Naive thymus-derived CD4-positive, alpha-beta T cell (primary cell): ENCODE measurements around the gene COX6B2. TPM values are rescaled to one million over a fixed set of nuclear protein-coding genes. Genes with fewer than 3 reads are reported as not detected.

ENCODE experiments used
- ATAC-seq: fragments of 150-1000 bp; cut with Tn5 transposase; 2 replicates; pipeline ENCODE4 v1.10.0; 2021; ENCODE audit warnings: mild to moderate bottlenecking, moderate library complexity
- CTCF ChIA-PET: fragments of 350-600 bp; sonication (Branson Sonifier 250); formaldehyde crosslinking; loops from one replicate; lab custom pipeline; 2021; ENCODE audit warnings: antibody characterized with exemption; lab: Charles Lee
- POLR2A ChIA-PET: fragments of 350-600 bp; sonication (Branson Sonifier 250); formaldehyde crosslinking; loops from one replicate; lab custom pipeline; 2021; ENCODE audit warnings: antibody characterized with exemption, inconsistent platforms; lab: Charles Lee
- DNase-seq, 9 donors: peaks; one replicate each; pipeline versions ENCODE4 v3.0.0 to v3.0.0-alpha.2; 2020 to 2022; ENCODE audit warnings: mixed read lengths in 1 of 9
- H3K27ac ChIP-seq: one replicate; pipeline ENCODE4 v1.7.0; 2013; ENCODE audit warnings: mild to moderate bottlenecking, low read depth, low read length, moderate library complexity
- H3K27me3 ChIP-seq, 2 donors: one replicate each; pipeline ENCODE4 v1.7.0; 2013; ENCODE audit warnings: low read length in 2 of 2, mild to moderate bottlenecking in 2 of 2, moderate library complexity in 2 of 2; ENCODE audit not compliant: control insufficient read depth in 2 of 2, insufficient read depth in 2 of 2
- H3K36me3 ChIP-seq, 3 experiments: 1 replicate in 2 of 3; 2 replicates in 1 of 3; pipeline ENCODE4 v1.7.0; 2013; ENCODE audit warnings: low read length in 3 of 3, mild to moderate bottlenecking in 3 of 3, moderate library complexity in 1 of 3; ENCODE audit not compliant: insufficient read depth in 3 of 3, control insufficient read depth in 2 of 3
- H3K4me1 ChIP-seq, 2 donors: one replicate each; pipeline ENCODE4 v1.7.0; 2013; ENCODE audit warnings: low read length in 2 of 2, mild to moderate bottlenecking in 2 of 2, moderate library complexity in 1 of 2; ENCODE audit not compliant: control insufficient read depth in 2 of 2, insufficient read depth in 2 of 2
- H3K4me3 ChIP-seq: 2 replicates; pipeline ENCODE4 v1.7.0; 2013; ENCODE audit warnings: mild to moderate bottlenecking, low read length
- H3K9me3 ChIP-seq, 3 experiments: 1 replicate in 2 of 3; 2 replicates in 1 of 3; pipeline ENCODE4 v1.7.0; 2013; ENCODE audit warnings: low read length in 3 of 3; ENCODE audit not compliant: control insufficient read depth in 2 of 3
- H3K27ac Mint-ChIP-seq, 9 donors: one replicate each; pipeline ENCODE4 v1.8.0; 2020 to 2022; ENCODE audit warnings: mixed read lengths in 9 of 9, mild to moderate bottlenecking in 8 of 9, moderate library complexity in 5 of 9, inconsistent platforms in 2 of 9
- H3K27me3 Mint-ChIP-seq, 5 donors: one replicate each; pipeline ENCODE4 v1.8.0; 2021 to 2022; ENCODE audit warnings: mixed read lengths in 5 of 5, mild to moderate bottlenecking in 1 of 5
- H3K36me3 Mint-ChIP-seq, 5 donors: one replicate each; pipeline ENCODE4 v1.8.0; 2020 to 2022; ENCODE audit warnings: mixed read lengths in 5 of 5, mild to moderate bottlenecking in 3 of 5, inconsistent platforms in 1 of 5
- H3K4me1 Mint-ChIP-seq, 7 donors: one replicate each; pipeline ENCODE4 v1.8.0; 2020 to 2022; ENCODE audit warnings: mixed read lengths in 7 of 7, mild to moderate bottlenecking in 3 of 7, inconsistent platforms in 1 of 7
- H3K4me3 Mint-ChIP-seq, 10 donors: one replicate each; pipeline ENCODE4 v1.8.0; 2020 to 2022; ENCODE audit warnings: mild to moderate bottlenecking in 10 of 10, mixed read lengths in 10 of 10, moderate library complexity in 6 of 10, inconsistent platforms in 2 of 10
- H3K9me3 Mint-ChIP-seq, 11 donors: one replicate each; pipeline ENCODE4 v1.8.0; 2020 to 2022; ENCODE audit warnings: mixed read lengths in 11 of 11, mild to moderate bottlenecking in 4 of 11, inconsistent platforms in 1 of 11, moderate library complexity in 1 of 11
- intact Hi-C, 2 donors: fragments of 100-400 bp; cut with micrococcal nuclease; formaldehyde crosslinking; loops; one replicate each; pipeline ENCODE4 v1.15.1; 2023
- polyA plus RNA-seq, 2 donors: library from polyadenylated mRNA; unstranded; fragments of 300-500 nt; fragmentation: Illumina TruSeq; gene quantifications; one replicate each; pipeline ENCODE4 v1.2.3, GENCODE V29; 2021
- total RNA-seq, 6 experiments: library from RNA in 5 of 6; stranded (reverse) in 5 of 6; gene quantifications; 1 replicate in 5 of 6; 2 replicates in 1 of 6; pipeline ENCODE4 v1.2.3 and lab custom pipeline; 2021 to 2026

Gene COX6B2
- total and polyA plus RNA-seq, 7 experiments from 2014 or later: 0.37 to 0.49 TPM; not detected in 5

DNA sequence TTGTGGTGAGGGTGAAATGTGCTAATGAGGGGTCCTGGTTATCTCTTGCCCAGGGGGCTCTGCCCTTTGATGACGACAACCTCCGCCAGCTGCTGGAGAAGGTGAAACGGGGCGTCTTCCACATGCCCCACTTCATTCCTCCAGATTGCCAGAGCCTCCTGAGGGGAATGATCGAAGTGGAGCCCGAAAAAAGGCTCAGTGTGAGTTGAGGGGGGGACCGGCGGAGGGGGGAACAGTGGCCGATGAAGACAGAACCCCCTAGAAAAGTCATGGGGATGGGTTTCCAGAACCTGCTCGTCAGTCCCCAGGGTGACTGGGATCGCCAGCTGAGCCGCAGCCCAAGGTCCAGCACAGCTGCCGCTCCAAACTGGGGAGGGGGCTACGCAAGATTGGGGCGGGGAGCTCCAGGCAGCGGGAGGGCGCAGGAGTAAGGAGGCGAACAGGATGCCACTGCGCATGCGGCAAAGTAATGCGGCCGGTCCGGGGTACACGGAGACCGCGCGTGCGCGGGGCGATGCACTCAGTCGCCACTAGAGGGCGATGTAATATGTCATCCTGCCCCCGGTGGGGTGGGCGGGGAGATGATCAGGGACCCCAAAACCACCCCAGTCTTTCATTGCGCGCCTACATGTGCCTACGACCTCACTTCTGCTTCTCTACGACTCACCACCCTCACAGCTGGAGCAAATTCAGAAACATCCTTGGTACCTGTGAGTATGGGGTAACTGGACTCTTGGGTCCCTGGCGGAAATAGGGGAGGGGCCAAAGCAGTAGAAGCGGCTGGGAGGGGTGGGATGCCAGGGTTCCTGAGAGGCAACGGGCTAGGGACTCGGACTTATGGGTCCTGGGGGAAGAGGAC, 52.8 kb downstream of the COX6B2 start:
- Mint-ChIP-seq H3K27ac (peak overlapping the region; percentile 66 to 95 (median 84)), H3K4me3 (peak overlapping the region; percentile 77 to 97 (median 88))
- POLR2A ChIA-PET: interaction anchor here (0.9 to 2.9 kb wide), 9 partner anchors 22 to 175 kb away, joined by 3 to 21 read pairs (median 4); partner anchors contain the start of genes HSPBP1, KMT5C, PPP6R1 and TMEM238

DNA sequence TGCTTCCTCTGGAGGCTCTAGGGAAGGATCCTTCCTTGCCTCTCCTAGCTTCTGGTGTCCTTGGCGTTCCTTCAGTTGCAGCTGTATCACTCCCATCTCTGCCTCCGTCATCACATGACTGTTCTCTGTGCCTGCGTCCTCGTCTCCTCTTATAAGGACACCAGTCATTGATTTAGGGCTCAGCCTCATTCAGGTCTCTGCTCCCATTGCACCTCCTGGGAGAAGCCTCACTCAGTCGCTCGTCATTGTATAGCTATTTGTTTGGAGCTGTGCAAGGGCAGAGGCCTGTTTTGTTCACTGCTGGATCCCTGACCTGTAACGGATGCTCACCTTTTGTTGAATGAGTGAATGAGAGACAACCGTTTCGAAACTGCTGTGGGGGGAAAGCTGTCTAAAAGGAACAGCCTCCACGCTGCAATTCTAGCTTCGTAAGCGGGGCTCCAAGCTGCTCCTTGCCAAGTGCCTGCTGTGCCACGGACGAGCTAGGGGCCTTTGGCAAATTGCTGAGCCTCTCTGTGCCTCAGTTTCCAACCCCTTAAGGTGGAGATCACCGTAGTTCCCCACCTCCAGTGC, 53.5 kb downstream of the COX6B2 start:
- Histone ChIP-seq H3K27me3 (no peaks in the 10 kb centered on the region), H3K9me3 (no peaks in the 10 kb centered on the region), H3K4me1 (peaks cover 5 to 10% of the 10 kb centered on the region in 2 donors), H3K4me3 (no peak overlapping the region), H3K36me3 (no peaks in the 10 kb centered on the region), H3K27ac (no peak overlapping the region)
- H3K4me1 Mint-ChIP-seq: peaks cover 0 to 17% (median 11%) of the 10 kb centered on the region in 7 donors
- ATAC-seq: no peak
- no peaks in the 10 kb centered on the region for H3K9me3 Mint-ChIP-seq
- peaks cover 0 to 3% (median 0%) of the 10 kb centered on the region in 5 donors for H3K27me3 Mint-ChIP-seq
- H3K4me3 Mint-ChIP-seq: peak overlapping the region in 6 of 10 donors; percentile 77 to 97 (median 88)
- intact Hi-C loops: loop anchor here (1.0 to 10.0 kb wide), 8 partner anchors 21 to 419 kb away; partner anchors contain the start of genes HSPBP1 (in 1 of the 2), KMT5C (in 1 of the 2), RPL28 (in 1 of the 2) and TNNT1 (in 1 of the 2)
- CTCF ChIA-PET: interaction anchor here (0.6 to 3.0 kb wide), 9 partner anchors 12 to 126 kb away, joined by 3 to 16 read pairs (median 8); partner anchors contain the start of genes KMT5C, PPP6R1 and TMEM238
- H3K27ac Mint-ChIP-seq: peak overlapping the region in 3 of 9 donors; percentile 28 to 66 (median 55)
- POLR2A ChIA-PET: interaction anchor here (0.9 to 2.9 kb wide), 9 partner anchors 21 to 176 kb away, joined by 3 to 21 read pairs (median 4); partner anchors contain the start of genes HSPBP1, KMT5C, PPP6R1 and TMEM238
- DNase-seq: no peak
- peaks cover 0 to 3% (median 0%) of the 10 kb centered on the region in 5 donors for H3K36me3 Mint-ChIP-seq

More for the DNA sequence above, 52.8 kb downstream of the COX6B2 start:
- H3K36me3 ChIP-seq: no peaks in the 10 kb centered on the region
- intact Hi-C loops: loop anchor here (1.0 to 10.0 kb wide), 9 partner anchors 21 to 419 kb away; partner anchors contain the start of genes KMT5C (in 2 of the 2), RPL28 (in 2 of the 2), HSPBP1 (in 1 of the 2) and TNNT1 (in 1 of the 2)
- peaks cover 0 to 3% (median 0%) of the 10 kb centered on the region in 5 donors for H3K27me3 Mint-ChIP-seq
- no peaks in the 10 kb centered on the region for H3K9me3 Mint-ChIP-seq
- peaks cover 0 to 3% (median 0%) of the 10 kb centered on the region in 5 donors for H3K36me3 Mint-ChIP-seq
- peak; percentile 84 to 97 (median 91) for DNase-seq
- no peaks in the 10 kb centered on the region for H3K9me3 ChIP-seq
- H3K4me1 Mint-ChIP-seq: peaks cover 0 to 17% (median 11%) of the 10 kb centered on the region in 7 donors
- peaks cover 5 to 10% of the 10 kb centered on the region in 2 donors for H3K4me1 ChIP-seq
- ATAC-seq: peak; percentile 97
- peak overlapping the region; percentile 66 for H3K27ac ChIP-seq
- peak overlapping the region; percentile 61 for H3K4me3 ChIP-seq
- CTCF ChIA-PET: interaction anchor here (0.6 to 3.0 kb wide), 11 partner anchors 11 to 202 kb away, joined by 3 to 16 read pairs (median 5); partner anchors contain the start of genes KMT5C, PPP6R1 and TMEM238
- H3K27me3 ChIP-seq: no peaks in the 10 kb centered on the region

DNA sequence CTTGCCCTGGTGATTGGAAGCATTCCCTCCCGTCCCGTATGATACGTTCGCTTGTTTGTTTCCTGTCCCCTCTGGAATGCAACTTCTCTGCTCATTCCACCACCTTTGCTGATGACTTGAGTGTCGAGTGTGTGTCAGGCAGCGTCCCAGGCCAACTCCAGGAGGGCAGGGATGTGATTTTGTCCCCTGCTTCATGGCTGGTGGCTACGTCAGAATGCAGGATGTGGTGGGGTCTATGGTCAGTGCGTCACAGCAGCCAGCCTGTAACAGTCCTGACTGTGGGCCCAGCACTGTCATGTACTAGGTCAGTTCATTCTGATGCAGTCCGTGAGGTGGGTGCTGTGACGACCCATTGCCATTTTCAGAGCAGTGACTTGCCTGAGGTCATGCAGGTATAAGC, 54.5 kb downstream of the COX6B2 start:
- no peaks in the 10 kb centered on the region for H3K27me3 ChIP-seq
- no peaks in the 10 kb centered on the region for H3K36me3 Mint-ChIP-seq
- H3K27ac ChIP-seq: no peak overlapping the region
- H3K27ac Mint-ChIP-seq: no peak overlapping the region
- H3K9me3 Mint-ChIP-seq: no peaks in the 10 kb centered on the region
- H3K4me1 Mint-ChIP-seq: peaks cover 0 to 11% (median 6%) of the 10 kb centered on the region in 7 donors
- H3K4me3 ChIP-seq: no peak overlapping the region
- peaks cover 0 to 3% (median 0%) of the 10 kb centered on the region in 5 donors for H3K27me3 Mint-ChIP-seq
- POLR2A ChIA-PET: interaction anchor here (2.4 kb wide), 1 partner anchor 41 kb away, joined by 11 read pairs; the partner anchor contains the start of gene PPP6R1
- intact Hi-C loops: loop anchor here (2.0 to 10.0 kb wide), 4 partner anchors 107 to 418 kb away; partner anchors contain the start of genes TNNT1 (in 1 of the 2) and UBE2S (in 1 of the 2)
- H3K4me3 Mint-ChIP-seq: no peak overlapping the region
- H3K4me1 ChIP-seq: peaks cover 5 to 10% of the 10 kb centered on the region in 2 donors
- H3K9me3 ChIP-seq: no peaks in the 10 kb centered on the region
- CTCF ChIA-PET: interaction anchor here (3.0 kb wide), 1 partner anchor 39 kb away, joined by 12 read pairs; the partner anchor contains the start of gene KMT5C
- no peak for ATAC-seq
- no peak for DNase-seq
- no peaks in the 10 kb centered on the region for H3K36me3 ChIP-seq

Other genes starting within 250 kb of the COX6B2 start
- 100 to 1,000 TPM; 107 to 180 (median 144) TPM for gene PPP1R12C, start 237.1 kb downstream of the COX6B2 start, total RNA-seq
- gene PPP1R12C, start 237.1 kb downstream of the COX6B2 start, polyA plus RNA-seq: 1 to 10 TPM; 3.8 to 6.6 TPM
- 1 to 10 TPM in 2 of 5 experiments, under 1 TPM in 1, not detected in 2; 0.63 to 5.6 (median 1.4) TPM for gene TNNT1, start 205.5 kb downstream of the COX6B2 start, total RNA-seq
- not detected for gene TNNT1, start 205.5 kb downstream of the COX6B2 start, polyA plus RNA-seq
- not detected for gene TNNI3, start 197.0 kb downstream of the COX6B2 start, total RNA-seq
- gene TNNI3, start 197.0 kb downstream of the COX6B2 start, polyA plus RNA-seq: not detected
- gene DNAAF3, start 188.1 kb downstream of the COX6B2 start, total RNA-seq: not detected
- gene DNAAF3, start 188.1 kb downstream of the COX6B2 start, polyA plus RNA-seq: not detected
- 1 to 10 TPM in 2 of 5 experiments, not detected in 3; 1.7 to 2.6 TPM for gene SYT5, start 174.4 kb downstream of the COX6B2 start, total RNA-seq
- gene SYT5, start 174.4 kb downstream of the COX6B2 start, polyA plus RNA-seq: not detected
- under 1 TPM in 1 of 5 experiments, not detected in 4; 0.56 TPM for gene PTPRH, start 145.2 kb downstream of the COX6B2 start, total RNA-seq
- gene PTPRH, start 145.2 kb downstream of the COX6B2 start, polyA plus RNA-seq: not detected
- 10 to 100 TPM; 10.4 to 24.1 (median 10.7) TPM for gene TMEM86B, start 126.0 kb downstream of the COX6B2 start, total RNA-seq
- 1 to 10 TPM; 1.2 to 3.3 TPM for gene TMEM86B, start 126.0 kb downstream of the COX6B2 start, polyA plus RNA-seq
- 100 to 1,000 TPM; 151 to 223 (median 168) TPM for gene PPP6R1, start 95.7 kb downstream of the COX6B2 start, total RNA-seq
- 100 to 1,000 TPM in 1 of 2 donors, 10 to 100 TPM in 1; 39.3 to 103 TPM for gene PPP6R1, start 95.7 kb downstream of the COX6B2 start, polyA plus RNA-seq
- gene HSPBP1, start 74.6 kb downstream of the COX6B2 start, total RNA-seq: 10 to 100 TPM; 15.0 to 30.0 (median 16.0) TPM
- gene HSPBP1, start 74.6 kb downstream of the COX6B2 start, polyA plus RNA-seq: 10 to 100 TPM; 35.4 to 44.7 TPM
- 1 to 10 TPM in 3 of 5 experiments, under 1 TPM in 2; 0.41 to 6.3 (median 3.4) TPM for gene BRSK1, start 70.7 kb downstream of the COX6B2 start, total RNA-seq
- gene BRSK1, start 70.7 kb downstream of the COX6B2 start, polyA plus RNA-seq: not detected
- 10 to 100 TPM in 1 of 5 experiments, under 1 TPM in 3, not detected in 1; 0.44 to 10.3 (median 0.71) TPM for gene TMEM150B, start 29.4 kb downstream of the COX6B2 start, total RNA-seq
- not detected for gene TMEM150B, start 29.4 kb downstream of the COX6B2 start, polyA plus RNA-seq
- gene KMT5C, start 14.8 kb downstream of the COX6B2 start, total RNA-seq: 10 to 100 TPM; 21.8 to 63.3 (median 27.2) TPM
- gene KMT5C, start 14.8 kb downstream of the COX6B2 start, polyA plus RNA-seq: 1 to 10 TPM in 1 of 2 donors, under 1 TPM in 1; 0.84 to 2.9 TPM
- gene GARIN5B, start 8.5 kb upstream of the COX6B2 start, total RNA-seq: not detected
- not detected for gene GARIN5B, start 8.5 kb upstream of the COX6B2 start, polyA plus RNA-seq
- under 1 TPM in 2 of 5 experiments, not detected in 3; 0.58 to 0.69 TPM for gene IL11, start 15.7 kb upstream of the COX6B2 start, total RNA-seq
- gene IL11, start 15.7 kb upstream of the COX6B2 start, polyA plus RNA-seq: not detected
- gene TMEM190, start 22.1 kb upstream of the COX6B2 start, total RNA-seq: not detected
- gene TMEM190, start 22.1 kb upstream of the COX6B2 start, polyA plus RNA-seq: not detected
- 10 to 100 TPM in 3 of 5 experiments, 1 to 10 TPM in 2; 9.3 to 15.7 (median 13.6) TPM for gene TMEM238, start 29.6 kb upstream of the COX6B2 start, total RNA-seq
- gene TMEM238, start 29.6 kb upstream of the COX6B2 start, polyA plus RNA-seq: under 1 TPM; 0.33 to 0.71 TPM
- gene RPL28, start 31.2 kb upstream of the COX6B2 start, total RNA-seq: 1,000 to 10,000 TPM; 2,549 to 3,799 (median 3,242) TPM
- 1,000 to 10,000 TPM in 1 of 2 donors, 100 to 1,000 TPM in 1; 740 to 1,050 TPM for gene RPL28, start 31.2 kb upstream of the COX6B2 start, polyA plus RNA-seq
- gene UBE2S, start 53.1 kb upstream of the COX6B2 start, total RNA-seq: 100 to 1,000 TPM in 1 of 5 experiments, 10 to 100 TPM in 4; 15.3 to 141 (median 44.1) TPM
- gene UBE2S, start 53.1 kb upstream of the COX6B2 start, polyA plus RNA-seq: 10 to 100 TPM; 15.8 to 20.4 TPM
- gene SHISA7, start 88.6 kb upstream of the COX6B2 start, total RNA-seq: not detected
- not detected for gene SHISA7, start 88.6 kb upstream of the COX6B2 start, polyA plus RNA-seq
- 10 to 100 TPM in 3 of 5 experiments, 1 to 10 TPM in 2; 5.1 to 20.1 (median 11.3) TPM for gene ISOC2, start 106.9 kb upstream of the COX6B2 start, total RNA-seq
- gene ISOC2, start 106.9 kb upstream of the COX6B2 start, polyA plus RNA-seq: 10 to 100 TPM; 25.9 to 31.2 TPM
- not detected for gene C19orf85, start 110.0 kb upstream of the COX6B2 start, total RNA-seq
- not detected for gene C19orf85, start 110.0 kb upstream of the COX6B2 start, polyA plus RNA-seq
- gene ZNF628, start 121.9 kb upstream of the COX6B2 start, total RNA-seq: 10 to 100 TPM in 2 of 5 experiments, 1 to 10 TPM in 3; 6.6 to 27.2 (median 9.0) TPM
- gene ZNF628, start 121.9 kb upstream of the COX6B2 start, polyA plus RNA-seq: 1 to 10 TPM in 1 of 2 donors, under 1 TPM in 1; 0.07 to 1.6 TPM
- gene NAT14, start 130.5 kb upstream of the COX6B2 start, total RNA-seq: 10 to 100 TPM in 1 of 5 experiments, 1 to 10 TPM in 4; 2.7 to 12.8 (median 7.5) TPM
- 1 to 10 TPM; 1.7 to 3.3 TPM for gene NAT14, start 130.5 kb upstream of the COX6B2 start, polyA plus RNA-seq
- gene SSC5D, start 133.7 kb upstream of the COX6B2 start, total RNA-seq: under 1 TPM; 0.21 to 0.48 (median 0.35) TPM
- gene SSC5D, start 133.7 kb upstream of the COX6B2 start, polyA plus RNA-seq: not detected
- gene SBK2, start 182.4 kb upstream of the COX6B2 start, total RNA-seq: not detected
- not detected for gene SBK2, start 182.4 kb upstream of the COX6B2 start, polyA plus RNA-seq
- not detected for gene SBK3, start 190.8 kb upstream of the COX6B2 start, total RNA-seq
- not detected for gene SBK3, start 190.8 kb upstream of the COX6B2 start, polyA plus RNA-seq
- 10 to 100 TPM in 1 of 5 experiments, 1 to 10 TPM in 4; 6.1 to 11.0 (median 7.8) TPM for gene ZNF579, start 226.1 kb upstream of the COX6B2 start, total RNA-seq
- 1 to 10 TPM in 1 of 2 donors, under 1 TPM in 1; 0.50 to 2.2 TPM for gene ZNF579, start 226.1 kb upstream of the COX6B2 start, polyA plus RNA-seq
- gene FIZ1, start 244.8 kb upstream of the COX6B2 start, total RNA-seq: 10 to 100 TPM in 4 of 5 experiments, 1 to 10 TPM in 1; 9.4 to 32.0 (median 16.1) TPM
- 1 to 10 TPM; 3.3 to 6.5 TPM for gene FIZ1, start 244.8 kb upstream of the COX6B2 start, polyA plus RNA-seq
- gene ZNF524, start 245.6 kb upstream of the COX6B2 start, total RNA-seq: 10 to 100 TPM; 13.3 to 32.1 (median 24.7) TPM
- 10 to 100 TPM; 41.2 to 50.5 TPM for gene ZNF524, start 245.6 kb upstream of the COX6B2 start, polyA plus RNA-seq